Neural cell (in vitro differentiated cells): ENCODE data around the gene FLRT3. TPM values are rescaled to one million over a fixed set of nuclear protein-coding genes. Genes with fewer than 3 reads are reported as not detected.

Source experiments
- H2AFZ ChIP-seq: fragments of 200-600, 300-800 bp; sonication (generic), shearing (Covaris generic); 2 replicates; pipeline ENCODE4 v1.6.0; 2014; ENCODE audit warnings: low read depth, mild to moderate bottlenecking, antibody characterized with exemption, low read length, moderate library complexity
- H3F3A ChIP-seq: fragments of 200-600 bp; shearing (Covaris generic); 2 replicates; pipeline ENCODE4 v1.6.1; 2016; ENCODE audit warnings: mild to moderate bottlenecking, moderate library complexity, mixed read lengths, antibody characterized with exemption, low read length; ENCODE audit not compliant: insufficient read depth, poor library complexity, severe bottlenecking
- H3K27ac ChIP-seq: fragments of 200-600, 300-800 bp; sonication (generic), shearing (Covaris generic); 2 replicates; pipeline ENCODE4 v1.5.1; 2014; ENCODE audit warnings: mild to moderate bottlenecking, low read length, moderate library complexity
- H3K27me3 ChIP-seq: fragments of 300-800, 200-600 bp; sonication (generic), shearing (Covaris generic); 2 replicates; pipeline ENCODE4 v1.6.0; 2014; ENCODE audit warnings: mild to moderate bottlenecking, low read depth, low read length, moderate library complexity; ENCODE audit not compliant: insufficient read depth
- H3K36me3 ChIP-seq: fragments of 300-800, 200-600 bp; sonication (generic), shearing (Covaris generic); 2 replicates; pipeline ENCODE4 v1.5.1; 2014; ENCODE audit warnings: mild to moderate bottlenecking, antibody characterized with exemption, low read length, moderate library complexity; ENCODE audit not compliant: insufficient read depth
- H3K4me2 ChIP-seq: fragments of 300-800, 200-600 bp; sonication (generic), shearing (Covaris generic); 2 replicates; pipeline ENCODE4 v1.6.0; 2014; ENCODE audit warnings: mild to moderate bottlenecking, low read length
- H3K4me3 ChIP-seq: fragments of 300-800, 200-600 bp; sonication (generic), shearing (Covaris generic); 2 replicates; pipeline ENCODE4 v1.5.1; 2014; ENCODE audit warnings: mild to moderate bottlenecking, low read length, moderate library complexity
- H3K79me2 ChIP-seq: fragments of 200-600 bp; shearing (Covaris generic); replicated peaks from 2 replicates; pipeline ENCODE4 v1.6.0; 2014; ENCODE audit warnings: mild to moderate bottlenecking, low read length, moderate library complexity; ENCODE audit not compliant: insufficient read depth
- H3K9ac ChIP-seq: fragments of 300-800, 200-600 bp; sonication (generic), shearing (Covaris generic); 2 replicates; pipeline ENCODE4 v1.6.1; 2016; ENCODE audit warnings: mild to moderate bottlenecking, low read length, mixed read lengths
- H3K9me2 ChIP-seq: fragments of 200-600 bp; shearing (Covaris generic); 2 replicates; pipeline ENCODE4 v1.6.1; 2016; ENCODE audit warnings: mild to moderate bottlenecking, low read length, mixed read lengths; ENCODE audit not compliant: insufficient read depth
- H3K9me3 ChIP-seq: fragments of 200-600, 300-800 bp; sonication (generic), shearing (Covaris generic); 2 replicates; pipeline ENCODE4 v1.6.1; 2016; ENCODE audit warnings: mild to moderate bottlenecking, mixed run types, low read length, moderate library complexity, mixed read lengths
- H4K20me1 ChIP-seq: fragments of 200-600 bp; shearing (Covaris generic); 2 replicates; pipeline ENCODE4 v1.6.1; 2016; ENCODE audit warnings: mild to moderate bottlenecking, mixed run types; ENCODE audit not compliant: insufficient read depth
- CTCF ChIP-seq: fragments of 450-650 bp; IDR thresholded peaks from 2 replicates; pipeline ENCODE4 v1.5.1; 2014; ENCODE audit warnings: antibody characterized with exemption, mild to moderate bottlenecking, moderate library complexity; ENCODE audit not compliant: poor library complexity, severe bottlenecking
- EP300 ChIP-seq: fragments of 450-650 bp; conservative IDR thresholded peaks from 2 replicates; pipeline ENCODE4 v1.6.1; 2014; ENCODE audit warnings: antibody characterized with exemption, mild to moderate bottlenecking, moderate library complexity; ENCODE audit not compliant: poor library complexity, severe bottlenecking
- EZH2 ChIP-seq: fragments of 200-600, 300-800 bp; shearing (Covaris generic), sonication (generic); IDR thresholded peaks from 2 replicates; pipeline ENCODE4 v1.6.1; 2014; ENCODE audit warnings: antibody characterized with exemption, low read length, borderline replicate concordance, mild to moderate bottlenecking; ENCODE audit not compliant: insufficient read depth, poor library complexity, severe bottlenecking
- MXI1 ChIP-seq: fragments of 450-650 bp; conservative IDR thresholded peaks from 2 replicates; pipeline ENCODE4 v1.6.1; 2014; ENCODE audit warnings: antibody characterized with exemption, mild to moderate bottlenecking; ENCODE audit not compliant: poor library complexity, severe bottlenecking
- POLR2AphosphoS5 ChIP-seq: IDR thresholded peaks from 2 replicates; pipeline ENCODE4 v1.6.1; 2012
- RAD21 ChIP-seq: fragments of 450-650 bp; conservative IDR thresholded peaks from 2 replicates; pipeline ENCODE4 v1.6.1; 2014; ENCODE audit warnings: antibody characterized with exemption, mild to moderate bottlenecking, moderate library complexity
- REST ChIP-seq: IDR thresholded peaks from 2 replicates; pipeline ENCODE4 v1.6.1; 2012; ENCODE audit warnings: borderline replicate concordance
- SMC3 ChIP-seq: fragments of 450-650 bp; conservative IDR thresholded peaks from 2 replicates; pipeline ENCODE4 v1.6.1; 2014; ENCODE audit warnings: antibody characterized with exemption, mild to moderate bottlenecking, moderate library complexity; ENCODE audit not compliant: poor library complexity
- TAF1 ChIP-seq: IDR thresholded peaks from 2 replicates; pipeline ENCODE4 v1.6.1; 2012; ENCODE audit warnings: low read depth
- polyA plus RNA-seq: library from polyadenylated mRNA; depleted of rRNA; stranded (reverse); fragments of >200 nt; gene quantifications from 2 replicates; pipeline ENCODE4 v1.2.3, GENCODE V29; 2014

FLRT3 gene
- polyA plus RNA-seq, 1 donor from 2014 or later, result 3.2 TPM

- TF ChIP-seq EP300, result no peak
- no peak for TF ChIP-seq MXI1
- TF ChIP-seq TAF1, result no peak
Measured at GRCh38 chr20:14335052-14335451, 2.4 kb downstream of the FLRT3 start (continued).

GRCh38 chr20:14334306-14334930, 3.0 kb downstream of the FLRT3 start:
- H2AFZ ChIP-seq, result no peak overlapping the region
- H3F3A ChIP-seq, result no peaks in the 10 kb centered on the region
- peak overlapping the region; percentile 52 for H3K4me2 ChIP-seq
- H3K79me2 ChIP-seq, result peaks cover 72% of the 10 kb centered on the region
- no peak for TF ChIP-seq EP300
- peak; percentile 77 for TF ChIP-seq RAD21
- TF ChIP-seq CTCF, result peak; percentile 66
- TF ChIP-seq SMC3, result peak; percentile 71
- H3K9ac ChIP-seq, result peak overlapping the region; percentile 16
- H3K9me2 ChIP-seq, result no peaks in the 10 kb centered on the region
- H3K27me3 ChIP-seq, result no peaks in the 10 kb centered on the region
- no peaks in the 10 kb centered on the region for H3K36me3 ChIP-seq
- H3K9me3 ChIP-seq, result no peaks in the 10 kb centered on the region
- H4K20me1 ChIP-seq, result no peaks in the 10 kb centered on the region
- H3K27ac ChIP-seq, result no peak overlapping the region
- peak overlapping the region; percentile 66 for H3K4me3 ChIP-seq

- no peaks in the 10 kb centered on the region for H3K36me3 ChIP-seq
- no peaks in the 10 kb centered on the region for H4K20me1 ChIP-seq
- H3K4me3 ChIP-seq, result peak overlapping the region; percentile 66
- H3K9me2 ChIP-seq, result no peaks in the 10 kb centered on the region
- H3K27ac ChIP-seq, result no peak overlapping the region
- H3K27me3 ChIP-seq, result no peaks in the 10 kb centered on the region
- H3F3A ChIP-seq, result no peaks in the 10 kb centered on the region
- peak overlapping the region; percentile 52 for H3K4me2 ChIP-seq
- H3K9ac ChIP-seq, result no peak overlapping the region
- no peak overlapping the region for H2AFZ ChIP-seq
- no peaks in the 10 kb centered on the region for H3K9me3 ChIP-seq
- H3K79me2 ChIP-seq, result peaks cover 75% of the 10 kb centered on the region
- TF ChIP-seq EP300, result no peak
- TF ChIP-seq TAF1, result no peak
- TF ChIP-seq RAD21, result no peak
- TF ChIP-seq REST, result no peak
- TF ChIP-seq SMC3, result no peak
- no peak for TF ChIP-seq EZH2
- no peak for TF ChIP-seq POLR2AphosphoS5
- no peak for TF ChIP-seq MXI1
- TF ChIP-seq CTCF, result no peak
Measured at GRCh38 chr20:14333721-14334120, 3.7 kb downstream of the FLRT3 start.
